NCI-H2227 (cell line): ENCODE results near the gene PLXDC1.

Experiments used
- DNase-seq: peaks from one replicate; lab custom pipeline; 2025; ENCODE audit not compliant: unreplicated experiment; lab: John Stamatoyannopoulos, UW

Gene PLXDC1

DNA sequence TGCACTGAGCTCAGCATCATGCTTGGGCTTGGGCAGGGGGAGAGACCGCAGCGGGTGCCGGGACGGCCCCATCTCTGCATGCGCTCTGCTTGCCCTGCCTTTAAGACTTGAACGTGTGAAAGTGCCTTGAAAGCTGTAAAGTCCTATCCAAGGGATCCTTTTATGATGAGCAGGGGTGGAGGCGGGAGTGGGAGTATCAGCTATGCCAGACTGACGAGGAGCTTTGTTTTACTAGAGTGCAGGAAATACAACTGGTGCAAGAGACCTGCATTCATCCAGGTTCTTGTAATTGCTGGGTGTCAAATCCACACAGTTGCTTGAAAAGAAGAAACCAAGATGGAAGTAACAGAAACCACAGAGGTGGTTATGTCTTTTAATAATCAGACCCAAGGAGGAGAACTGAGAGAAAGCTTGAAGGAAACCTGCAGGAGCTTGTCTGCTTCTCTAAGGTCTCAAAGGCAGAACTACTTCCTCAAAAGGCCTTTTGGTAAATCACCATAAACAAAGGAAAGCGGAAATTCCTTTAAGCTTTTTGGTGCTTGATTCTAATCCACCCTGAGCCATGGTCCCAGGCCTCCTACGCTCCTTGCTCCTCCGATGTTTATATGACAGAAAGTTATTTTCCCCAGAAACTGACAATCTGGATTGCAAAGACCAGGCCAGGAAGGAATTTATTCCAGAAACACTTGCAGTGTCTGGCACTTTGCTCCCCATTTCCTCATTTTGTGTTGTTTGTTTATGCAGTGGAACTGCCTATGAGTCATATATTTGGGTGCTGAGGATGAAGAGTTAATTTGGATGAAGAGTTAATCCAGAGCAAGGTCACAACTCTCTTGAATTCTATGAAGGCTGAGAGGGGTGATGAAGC, 132.9 kb downstream of the PLXDC1 start:
- DNase-seq, result no peak

- DNase-seq, result no peak
Measured at GRCh38 chr17:39016193-39017153, 135.0 kb downstream of the PLXDC1 start.

- DNase-seq, result no peak
Measured at GRCh38 chr17:39015546-39015935, 135.9 kb downstream of the PLXDC1 start.

- DNase-seq, result no peak
Measured at GRCh38 chr17:39014795-39015545, 136.5 kb downstream of the PLXDC1 start.

DNA sequence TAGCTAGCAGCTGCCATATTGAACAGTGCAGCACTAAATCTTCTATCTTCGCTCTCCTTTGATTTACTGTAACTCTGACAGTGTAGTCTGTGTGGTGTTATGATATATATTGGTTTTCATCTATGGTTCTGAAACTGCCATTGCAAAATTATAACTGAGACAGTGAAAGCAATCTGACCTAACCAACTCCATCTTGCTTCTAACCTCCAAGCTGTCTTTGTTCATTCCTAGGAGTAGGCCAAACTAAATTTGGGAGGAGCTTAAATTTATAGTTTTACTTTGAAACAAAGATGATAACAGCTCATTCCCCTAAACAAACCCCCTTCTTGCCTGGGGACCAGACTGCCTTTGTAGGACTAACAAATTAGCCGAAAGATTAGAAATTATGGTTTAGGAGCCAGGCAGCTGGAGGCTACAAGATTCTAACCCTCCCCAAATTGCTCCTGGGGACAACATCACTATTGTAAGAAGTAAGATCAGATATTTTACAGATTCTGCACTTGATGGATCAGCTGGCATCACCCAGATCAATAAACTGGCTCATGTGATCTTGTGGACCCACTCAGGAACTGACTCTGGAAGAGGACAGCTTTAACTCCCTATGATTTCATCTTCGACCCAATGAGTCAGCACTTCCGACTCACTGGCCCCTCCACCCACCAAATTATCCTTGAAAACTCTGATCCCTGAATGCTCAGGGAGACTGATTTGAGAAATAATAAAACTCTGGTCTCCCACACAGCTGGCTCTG, 137.2 kb downstream of the PLXDC1 start:
- peak; percentile 46 for DNase-seq
